ENCODE data around the gene FOCAD. TPM values are rescaled to one million over a fixed set of nuclear protein-coding genes. Genes with fewer than 3 reads are reported as not detected.

FOCAD gene
- total RNA-seq, 6 experiments from 2014 or later, result 6.4 to 18.3 (median 7.8) TPM

DNA sequence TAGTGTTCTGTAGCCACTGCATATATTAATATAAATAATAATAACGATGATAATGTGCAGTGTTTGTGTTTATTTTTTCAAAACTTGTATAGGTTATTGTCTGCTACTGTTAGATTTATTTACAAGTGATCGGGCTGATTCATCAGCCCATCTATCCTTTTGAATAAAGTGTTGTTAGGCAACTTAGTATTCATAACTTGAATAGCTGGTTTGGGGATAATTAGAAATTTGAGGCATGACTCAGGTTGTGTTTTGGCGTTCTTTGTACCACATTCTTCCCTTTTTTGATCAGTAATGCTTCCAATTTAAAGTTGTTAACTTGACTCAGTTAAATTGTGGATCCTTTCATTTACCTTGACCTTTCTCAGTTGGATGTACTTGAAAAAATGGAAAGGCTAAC lies 69.7 kb downstream of the FOCAD start:
- WGBS (ENCODE audit: insufficient coverage, low coverage, low lambda C conversion rate, missing lambda C conversion rate), result 94% methylated on average over 3 of the region's 3 CpGs
- DNase-seq, result no peak
- Histone ChIP-seq H3K4me3 (no peak overlapping the region), H3K27ac (no peak overlapping the region), H3K4me1 (no peaks in the 10 kb centered on the region), H3K27me3 (no peaks in the 10 kb centered on the region), H3K9me3 (no peaks in the 10 kb centered on the region), H3K36me3 (no peaks in the 10 kb centered on the region)
- no peak for ATAC-seq
- intact Hi-C loops (cut with DNase I), result no loop called here
- TF ChIP-seq POLR2A (IDR thresholded peaks at IDR 0.05), result no peak
- TF ChIP-seq CTCF (IDR thresholded peaks at IDR 0.05), result no peak

DNA sequence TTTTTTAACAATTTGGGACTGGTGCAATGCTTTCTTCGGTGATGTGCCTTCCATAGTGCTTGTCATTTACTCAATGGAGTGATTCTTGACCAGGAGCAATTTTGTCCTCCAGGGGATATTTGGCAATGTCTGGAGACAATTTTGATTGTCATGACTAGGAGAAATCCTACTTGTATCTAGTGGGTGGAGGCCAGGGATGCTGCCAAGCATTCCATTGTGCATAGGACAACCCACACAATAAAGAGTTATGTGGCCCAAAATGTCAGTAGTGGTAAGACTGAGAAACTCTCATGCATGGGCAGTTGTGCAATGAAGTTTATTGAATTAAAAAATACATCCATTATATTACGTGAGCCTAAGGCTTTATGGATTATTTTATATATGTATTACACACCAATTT lies 70.5 kb downstream of the FOCAD start:
- DNase-seq (no peak), ATAC-seq (no peak)
- Histone ChIP-seq H3K27ac (no peak overlapping the region), H3K36me3 (no peaks in the 10 kb centered on the region), H3K9me3 (no peaks in the 10 kb centered on the region), H3K4me1 (no peaks in the 10 kb centered on the region), H3K27me3 (no peaks in the 10 kb centered on the region), H3K4me3 (no peak overlapping the region)
- WGBS (ENCODE audit: insufficient coverage, low coverage, low lambda C conversion rate, missing lambda C conversion rate), result 97% methylated on average over 2 of the region's 2 CpGs
- intact Hi-C loops (cut with DNase I), result no loop called here
- TF ChIP-seq POLR2A (IDR thresholded peaks at IDR 0.05) (no peak), CTCF (IDR thresholded peaks at IDR 0.05) (no peak)

GRCh38 chr9:20760246-20760891 lies 76.3 kb downstream of the FOCAD start:
- Histone ChIP-seq H3K36me3 (no peaks in the 10 kb centered on the region), H3K27ac (no peak overlapping the region), H3K27me3 (no peaks in the 10 kb centered on the region), H3K9me3 (no peaks in the 10 kb centered on the region), H3K4me3 (no peak overlapping the region), H3K4me1 (no peaks in the 10 kb centered on the region)
- DNase-seq (no peak), ATAC-seq (no peak)
- 81% methylated on average over 3 of the region's 3 CpGs for WGBS (ENCODE audit: insufficient coverage, low coverage, low lambda C conversion rate, missing lambda C conversion rate)
- TF ChIP-seq POLR2A (IDR thresholded peaks at IDR 0.05) (no peak), CTCF (IDR thresholded peaks at IDR 0.05) (no peak)
- intact Hi-C loops (cut with DNase I), result no loop called here

- no peak for ATAC-seq
- TF ChIP-seq POLR2A (IDR thresholded peaks at IDR 0.05), result no peak
- no peak for TF ChIP-seq CTCF (IDR thresholded peaks at IDR 0.05)
- no peak for DNase-seq
- 100% methylated on average over 1 of the region's 1 CpG for WGBS (ENCODE audit: insufficient coverage, low coverage, low lambda C conversion rate, missing lambda C conversion rate)
- Histone ChIP-seq H3K9me3 (no peaks in the 10 kb centered on the region), H3K27ac (no peak overlapping the region), H3K36me3 (peaks cover 0 to 3% (median 0%) of the 10 kb centered on the region in 4 donors), H3K27me3 (no peaks in the 10 kb centered on the region), H3K4me3 (no peak overlapping the region), H3K4me1 (no peaks in the 10 kb centered on the region)
- intact Hi-C loops (cut with DNase I), result no loop called here
Observed at GRCh38 chr9:20770947-20771346, 86.9 kb downstream of the FOCAD start.
